HCT116 (cell line): ENCODE results near the gene PITPNC1. TPM values are rescaled to one million over a fixed set of nuclear protein-coding genes. Genes with fewer than 3 reads are reported as not detected.
A peak's percentile ranks its signal among the peaks of the same experiment; 100 is the strongest.
"Not testable (repeated sequence)": the region's sequence is repeated elsewhere in the genome, so short reads cannot be mapped to it uniquely, and the experiment has no call there.

Experiments
- ATAC-seq: fragments of 200-7000 bp; cut with Tn5 transposase; 2 replicates; pipeline ENCODE4 v1.9.1; 2020; ENCODE audit warnings: mild to moderate bottlenecking, moderate library complexity
- BruUV-seq: library from RNA; stranded (reverse); fragments of 400-500 nt; replicated peaks from 2 replicates; lab custom pipeline; 2021; lab: Mats Ljungman, UMichigan
- CTCF ChIA-PET: fragments of 300-600 bp; sonication (Branson Sonifier 250); formaldehyde crosslinking; loops from one replicate; lab custom pipeline; 2021; ENCODE audit warnings: antibody characterized with exemption; lab: Charles Lee
- POLR2A ChIA-PET: fragments of 300-600, 350-600 bp; sonication (Branson Sonifier 250); formaldehyde crosslinking; loops from one replicate; lab custom pipeline; 2021; ENCODE audit warnings: antibody characterized with exemption; lab: Charles Lee
- RAD21 ChIA-PET, 2 experiments: fragments of 300-600 bp; sonication (Branson Sonifier 250); formaldehyde crosslinking; loops; one replicate each; lab custom pipeline; 2023; ENCODE audit warnings: low total read pairs in 2 of 2; ENCODE audit not compliant: uncharacterized antibody in 2 of 2, unreplicated experiment in 2 of 2, low non-redundant PET in 1 of 2; lab: Charles Lee
- DNase-seq: peaks from one replicate; pipeline ENCODE4 v3.0.0-alpha.2; 2010; ENCODE audit warnings: low read depth, low spot score
- H2AFZ ChIP-seq: fragments of 200-600 bp; shearing (Covaris generic), sonication (generic); 2 replicates; pipeline ENCODE4 v1.6.1; 2017; ENCODE audit warnings: low read depth, mixed run types, mixed read lengths, antibody characterized with exemption, low read length; ENCODE audit not compliant: poor library complexity, severe bottlenecking
- H3K27ac ChIP-seq: 2 replicates; pipeline ENCODE4 v1.5.1; 2012; ENCODE audit warnings: low read depth, low read length
- H3K27me3 ChIP-seq: fragments of 200-600 bp; sonication (generic); 2 replicates; pipeline ENCODE4 v1.6.1; 2016; ENCODE audit warnings: mixed run types, low read length, mixed read lengths; ENCODE audit not compliant: insufficient read depth
- H3K36me3 ChIP-seq, 2 experiments: fragments of 200-500 bp in 1 of 2; fragments of 200-600 bp in 1 of 2; sonication (Bioruptor generic) in 1 of 2; sonication (generic) in 1 of 2; 2 replicates each; pipeline versions ENCODE4 v1.5.1 to v1.6.1; 2014 to 2016; ENCODE audit warnings: low read length in 2 of 2, inconsistent platforms in 1 of 2, mixed read lengths in 1 of 2, mixed run types in 1 of 2; ENCODE audit not compliant: insufficient read depth in 2 of 2, control insufficient read depth in 1 of 2
- H3K4me1 ChIP-seq, 2 experiments: fragments of 200-600 bp in 1 of 2; sonication (generic) in 1 of 2; 2 replicates each; pipeline versions ENCODE4 v1.5.1 to v1.6.1; 2012 to 2017; ENCODE audit warnings: low read length in 2 of 2, inconsistent platforms in 1 of 2, mild to moderate bottlenecking in 1 of 2, mixed read lengths in 1 of 2, mixed run types in 1 of 2, moderate library complexity in 1 of 2; ENCODE audit not compliant: insufficient read depth in 2 of 2, control insufficient read depth in 1 of 2
- H3K4me2 ChIP-seq: fragments of 200-600 bp; sonication (generic); 2 replicates; pipeline ENCODE4 v1.6.1; 2017; ENCODE audit warnings: mixed run types, low read length, mixed read lengths
- H3K4me3 ChIP-seq, 2 experiments: fragments of 200-600 bp in 1 of 2; sonication (generic) in 1 of 2; replicated peaks in 1 of 2; 2 replicates each; pipeline ENCODE4 v1.5.1; 2011 to 2016; ENCODE audit warnings: low read length in 2 of 2, control low read depth in 1 of 2, low read depth in 1 of 2, mild to moderate bottlenecking in 1 of 2, mixed read lengths in 1 of 2, mixed run types in 1 of 2
- H3K79me2 ChIP-seq: fragments of 200-600 bp; sonication (generic); 2 replicates; pipeline ENCODE4 v1.6.1; 2017; ENCODE audit warnings: mild to moderate bottlenecking, mixed run types, low read length, moderate library complexity, mixed read lengths; ENCODE audit not compliant: insufficient read depth
- H3K9ac ChIP-seq: fragments of 200-600 bp; sonication (generic); 2 replicates; pipeline ENCODE4 v1.6.1; 2016; ENCODE audit warnings: low read length, mixed read lengths
- H3K9me2 ChIP-seq: fragments of 200-600 bp; sonication (generic), shearing (Covaris generic); 2 replicates; pipeline ENCODE4 v1.6.1; 2017; ENCODE audit warnings: mixed run types, mild to moderate bottlenecking, moderate library complexity; ENCODE audit not compliant: insufficient read depth
- H3K9me3 ChIP-seq, 2 experiments: fragments of 200-500 bp in 1 of 2; fragments of 200-600 bp in 1 of 2; sonication (Bioruptor generic) in 1 of 2; sonication (generic) in 1 of 2; 2 replicates each; pipeline ENCODE4 v1.6.1; 2014 to 2017; ENCODE audit warnings: low read length in 2 of 2, mixed read lengths in 2 of 2, inconsistent platforms in 1 of 2, low read depth in 1 of 2, mild to moderate bottlenecking in 1 of 2, mixed run types in 1 of 2, moderate library complexity in 1 of 2; ENCODE audit not compliant: control insufficient read depth in 1 of 2, insufficient read depth in 1 of 2
- H4K20me1 ChIP-seq: fragments of 200-600 bp; sonication (generic), shearing (Covaris generic); 2 replicates; pipeline ENCODE4 v1.6.1; 2017; ENCODE audit warnings: mixed run types, mild to moderate bottlenecking, moderate library complexity; ENCODE audit not compliant: insufficient read depth
- POLR2AphosphoS5 ChIP-seq: IDR thresholded peaks from 2 replicates; pipeline ENCODE4 v1.6.1; 2011; ENCODE audit warnings: mild to moderate bottlenecking, low read depth, low read length, moderate library complexity
- RAD21 ChIP-seq: IDR thresholded peaks from 2 replicates; pipeline ENCODE4 v1.6.1; 2012; ENCODE audit warnings: low read depth, mild to moderate bottlenecking
- intact Hi-C: fragments of 100-400 bp; cut with micrococcal nuclease; formaldehyde crosslinking; loops from 2 replicates; pipeline ENCODE4 v1.10.0; 2022
- total RNA-seq: library from RNA; stranded (reverse); gene quantifications from one replicate; pipeline ENCODE4 v1.2.1, GENCODE V29; 2021; ENCODE audit not compliant: unreplicated experiment

Gene PITPNC1
- total RNA-seq, 1 experiment from 2014 or later, result 41.9 TPM

- H3K4me3 ChIP-seq, result no peak overlapping the region
- H3K27me3 ChIP-seq, result no peaks in the 10 kb centered on the region
- no peak for ATAC-seq
- ChIA-PET POLR2A (no interaction called here), RAD21 (no interaction called here), CTCF (no interaction called here)
- no TSS peak for BruUV-seq
- no peaks in the 10 kb centered on the region for H4K20me1 ChIP-seq
- H3K9me2 ChIP-seq, result no peaks in the 10 kb centered on the region
- peaks cover 76 to 80% of the 10 kb centered on the region in 2 experiments for H3K36me3 ChIP-seq
- TF ChIP-seq POLR2AphosphoS5 (0 out of 2 replicates have a peak, but pooled peaks have one; percentile 20), RAD21 (no peak)
- TF ChIP-seq, all 23 proteins: peak for 1
- Histone ChIP-seq H3K79me2 (peaks cover 85% of the 10 kb centered on the region), H2AFZ (no peak overlapping the region), H3K9me3 (0 out of 4 replicates have a peak, but pooled peaks cover 0 to 3% of the 10 kb centered on the region in 2 experiments), H3K4me1 (peaks cover 0 to 7% of the 10 kb centered on the region in 2 experiments; a peak in 2 of 4 replicates), H3K27ac (no peak overlapping the region), H3K4me2 (no peak overlapping the region), H3K9ac (no peak overlapping the region)
- intact Hi-C loops, result no loop called here
- DNase-seq, result no peak
Measured at GRCh38 chr17:67725807-67726206, 348.7 kb downstream of the PITPNC1 start.

- RAD21 ChIA-PET, POLR2A ChIA-PET, H3K4me1 ChIP-seq, H3K9ac ChIP-seq, DNase-seq, BruUV-seq, H2AFZ ChIP-seq, H3K27ac ChIP-seq, H4K20me1 ChIP-seq, H3K9me2 ChIP-seq, intact Hi-C loops, ATAC-seq, H3K9me3 ChIP-seq, H3K4me3 ChIP-seq, H3K4me2 ChIP-seq, H3K27me3 ChIP-seq: not testable (repeated sequence)
- peaks cover 72 to 78% of the 10 kb centered on the region in 2 experiments for H3K36me3 ChIP-seq
- H3K79me2 ChIP-seq, result peaks cover 84% of the 10 kb centered on the region
- CTCF ChIA-PET, result interaction anchor here (0.5 to 1.0 kb wide), 2 partner anchors 9 to 398 kb away, joined by 3 read pairs; no protein-coding TSS in a partner anchor
Measured at GRCh38 chr17:67727152-67728039, 350.3 kb downstream of the PITPNC1 start.
